Activated CD8-positive, alpha-beta memory T cell treated with anti-CD3 and anti-CD28 coated beads, Interleukin-2, amount 50 U/mL, for 24 hours (primary cell): ENCODE measurements around the gene ZNF837.
A peak's percentile ranks its signal among the peaks of the same experiment; 100 is the strongest.
"Not testable (repeated sequence)": the region's sequence is repeated elsewhere in the genome, so short reads cannot be mapped to it uniquely, and the experiment has no call there.

Source experiments
- DNase-seq: peaks from one replicate; pipeline ENCODE4 v3.0.0-alpha.2; 2020; ENCODE audit errors: extremely low read depth

The ZNF837 gene

GRCh38 chr19:58396691-58397532, 16.1 kb upstream of the ZNF837 start:
- no peak for DNase-seq

- DNase-seq, result no peak
Observed at GRCh38 chr19:58395979-58396627, 15.3 kb upstream of the ZNF837 start.

GRCh38 chr19:58395220-58395978, 14.6 kb upstream of the ZNF837 start, which contains the start of gene RNF225:
RNF225 (plus strand) TSS chr19:58395656; CDS start chr19:58396090, 434 bp downstream.
- no peak for DNase-seq

- DNase-seq, result no peak
Observed at GRCh38 chr19:58394821-58395219, 14.0 kb upstream of the ZNF837 start.

GRCh38 chr19:58393725-58394033, 12.8 kb upstream of the ZNF837 start:
- DNase-seq, result no peak

DNA sequence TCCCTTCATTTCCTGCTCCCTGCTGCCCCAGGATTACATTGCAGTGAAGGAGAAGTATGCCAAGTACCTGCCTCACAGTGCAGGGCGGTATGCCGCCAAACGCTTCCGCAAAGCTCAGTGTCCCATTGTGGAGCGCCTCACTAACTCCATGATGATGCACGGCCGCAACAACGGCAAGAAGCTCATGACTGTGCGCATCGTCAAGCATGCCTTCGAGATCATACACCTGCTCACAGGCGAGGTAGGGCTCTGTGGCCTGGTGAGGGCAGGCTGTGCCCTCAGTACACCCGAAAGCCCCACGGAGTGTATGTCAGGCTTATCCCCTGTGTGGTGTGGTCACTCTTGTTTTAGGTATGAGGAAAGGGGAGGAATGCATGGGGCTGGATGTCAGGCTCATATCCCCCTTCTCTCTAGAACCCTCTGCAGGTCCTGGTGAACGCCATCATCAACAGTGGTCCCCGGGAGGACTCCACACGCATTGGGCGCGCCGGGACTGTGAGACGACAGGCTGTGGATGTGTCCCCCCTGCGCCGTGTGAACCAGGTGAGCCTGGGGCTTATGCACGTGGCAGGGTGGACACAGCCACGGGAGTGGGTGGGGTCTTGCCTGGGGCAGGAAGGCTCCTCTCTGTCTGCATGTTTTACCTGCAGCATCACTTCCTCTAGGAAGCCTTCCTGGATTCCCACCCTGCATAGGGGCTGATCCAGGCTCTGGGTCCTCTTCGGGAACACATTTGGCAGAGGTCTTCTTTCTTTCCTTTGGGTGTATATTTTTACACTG, 12.3 kb upstream of the ZNF837 start:
- no peak for DNase-seq

DNA sequence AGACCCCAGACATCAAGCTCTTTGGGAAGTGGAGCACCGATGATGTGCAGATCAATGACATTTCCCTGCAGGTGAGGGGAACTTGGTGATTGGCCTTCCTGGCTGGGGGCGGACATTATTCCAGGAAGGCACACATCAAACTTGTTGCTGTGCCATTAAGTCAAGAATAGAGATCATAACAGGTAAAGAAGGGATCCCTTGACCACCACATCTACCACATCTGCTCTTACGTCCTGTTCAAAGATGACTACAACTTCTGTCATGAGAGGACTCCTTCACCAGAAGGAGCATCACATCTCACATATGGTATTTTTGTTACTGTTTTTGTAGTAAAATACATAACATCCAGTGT, 7.3 kb upstream of the ZNF837 start:
- DNase-seq, result no peak

- no peak for DNase-seq
Observed at GRCh38 chr19:58387338-58388174, 6.7 kb upstream of the ZNF837 start.

DNA sequence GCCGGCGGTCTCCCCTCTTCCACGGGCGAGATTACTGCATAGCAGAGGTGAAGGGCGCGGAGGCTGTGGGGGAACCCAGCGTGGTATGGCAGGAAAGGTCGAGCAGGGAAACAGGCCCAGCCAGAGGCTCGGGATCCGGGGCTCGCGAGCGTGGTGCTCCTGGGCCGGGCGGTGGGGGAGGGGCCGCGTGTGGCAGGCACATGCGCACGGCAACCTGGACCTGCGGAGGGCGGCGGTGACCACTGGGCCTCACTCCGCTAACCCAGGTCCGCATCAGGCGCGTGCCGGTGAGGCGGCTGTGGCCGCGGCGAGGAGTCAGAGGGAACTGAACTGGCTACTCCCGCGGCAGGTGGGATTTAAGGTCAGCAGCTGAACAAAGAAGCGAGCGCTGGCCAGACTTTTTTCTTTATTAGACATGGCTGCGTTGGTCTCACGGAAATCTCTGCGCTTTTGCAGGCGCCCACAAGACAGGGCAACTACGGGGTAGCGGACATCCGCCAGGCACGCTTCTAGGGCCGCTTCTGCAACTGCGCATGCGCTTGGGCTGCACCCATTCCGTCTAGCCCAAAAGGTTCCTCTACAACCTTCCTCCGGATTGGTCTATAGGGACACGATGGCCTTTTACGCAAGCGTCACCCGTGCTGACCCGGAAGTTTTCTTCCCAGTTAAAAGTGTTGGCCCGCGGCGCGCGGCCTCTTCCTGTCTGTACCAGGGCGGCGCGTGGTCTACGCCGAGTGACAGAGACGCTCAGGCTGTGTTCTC, 5.9 kb upstream of the ZNF837 start, which contains the start of gene RPS5:
Gene RPS5, plus strand, starts transcription at position 694 of the 762 bp plus-strand sequence. CDS start 869 bp downstream, outside the sequence.
- DNase-seq, result peak; percentile 92

DNA sequence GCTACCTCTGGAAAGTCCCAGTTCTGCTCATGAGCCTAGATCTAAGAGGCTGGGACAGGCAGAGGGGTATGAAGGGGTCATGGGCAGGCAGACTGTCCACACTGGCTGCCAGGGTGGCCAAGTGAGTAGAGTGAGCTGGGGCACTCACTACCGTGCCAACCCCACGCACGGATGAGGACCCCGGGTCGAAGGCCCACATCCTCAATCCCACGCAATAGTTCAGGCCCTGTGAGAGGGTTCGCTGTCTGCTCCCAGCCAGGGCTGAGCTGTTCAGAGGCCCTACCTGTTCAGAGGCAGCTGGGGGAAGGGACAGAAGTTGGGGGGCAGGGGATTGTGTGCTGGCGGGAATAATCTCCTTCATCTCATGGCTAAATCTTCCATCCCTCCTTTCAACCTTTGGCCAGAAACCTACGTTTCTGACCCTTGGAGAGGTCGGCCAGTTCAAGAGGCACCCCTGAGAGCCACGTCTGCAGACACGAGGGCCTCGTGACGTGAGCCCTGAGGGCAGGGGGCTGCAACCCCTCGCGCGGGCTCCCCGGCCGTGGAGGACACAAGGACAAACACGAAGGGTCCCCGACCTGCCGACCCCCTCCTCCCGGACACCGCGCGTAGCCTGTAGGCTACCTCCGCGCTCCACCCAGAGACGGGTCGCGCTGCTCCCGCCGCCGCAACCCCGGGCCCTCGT, 5.2 kb upstream of the ZNF837 start:
- DNase-seq, result no peak

GRCh38 chr19:58385313-58385890, 4.6 kb upstream of the ZNF837 start:
- no peak for DNase-seq

GRCh38 chr19:58382997-58383603, 2.3 kb upstream of the ZNF837 start:
- DNase-seq, result no peak

GRCh38 chr19:58381460-58382212, 806 bp upstream of the ZNF837 start:
- no peak for DNase-seq

DNA sequence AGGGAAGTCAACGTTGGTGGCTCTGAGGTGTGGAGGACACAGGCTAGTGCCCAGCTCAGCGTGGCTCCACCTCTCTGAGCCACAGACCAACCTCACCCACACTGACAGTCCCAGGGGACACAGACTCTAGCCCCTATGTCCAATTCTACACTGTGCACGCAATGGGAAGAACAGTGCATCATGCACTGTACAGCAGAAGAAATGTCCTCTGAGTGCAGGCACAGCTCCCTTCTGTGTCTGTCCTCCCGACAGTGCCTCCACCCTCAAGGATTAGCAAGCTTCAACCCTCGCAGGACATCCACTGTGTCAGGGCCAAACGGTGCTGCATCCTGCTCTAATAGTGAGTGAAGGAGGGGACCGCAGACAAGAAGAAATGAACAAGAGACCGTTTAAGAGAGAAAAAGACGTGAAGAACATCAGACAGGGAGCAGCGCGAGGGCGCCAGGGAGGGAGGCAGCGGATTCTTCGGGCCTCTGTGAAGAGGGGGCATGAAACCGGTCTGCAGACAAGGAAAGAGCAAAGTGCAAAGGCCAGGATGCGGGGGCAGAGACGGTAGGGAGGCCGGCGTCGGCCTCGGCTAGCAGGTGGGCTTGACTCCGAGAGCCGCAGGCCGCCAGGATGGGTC, 681 bp downstream of the ZNF837 start:
- DNase-seq, result no peak

DNA sequence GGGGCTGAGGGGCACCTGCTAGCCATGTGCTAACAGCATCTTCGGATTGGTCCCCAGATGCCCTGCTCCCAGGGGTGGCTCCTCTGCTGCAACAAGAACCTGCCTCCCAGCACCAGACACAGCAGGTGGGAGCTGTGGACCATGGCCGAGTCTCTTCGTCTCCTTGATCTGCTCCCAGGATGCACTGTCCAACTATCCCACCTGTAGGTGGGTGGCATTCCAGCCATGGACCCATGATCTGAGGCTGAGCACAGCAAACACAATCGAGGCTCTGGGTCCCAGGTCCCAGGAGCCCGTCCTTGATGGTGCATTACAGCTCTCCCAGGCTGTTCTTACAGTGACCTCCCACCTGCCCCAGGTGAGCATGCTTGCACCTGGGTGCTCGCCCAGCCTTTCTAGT, 1.6 kb downstream of the ZNF837 start:
- DNase-seq, result no peak

- not testable (repeated sequence) for DNase-seq
Observed at GRCh38 chr19:58376724-58377123, 4.1 kb downstream of the ZNF837 start.

- no peak for DNase-seq
Observed at GRCh38 chr19:58374200-58374599, 6.6 kb downstream of the ZNF837 start.
